T-helper 2 cell treated with Interferon-gamma antibody and Interleukin-4, amounts not matched to agents 100 ng/mL and 5 ng/mL, for 36 hours (primary cell): ENCODE data around the gene RGS7. TPM values are rescaled to one million over a fixed set of nuclear protein-coding genes. Genes with fewer than 3 reads are reported as not detected.
"Not testable (repeated sequence)": the region's sequence is repeated elsewhere in the genome, so short reads cannot be mapped to it uniquely, and the experiment has no call there.

Experiments used
- intact Hi-C: fragments of 100-400 bp; cut with micrococcal nuclease; formaldehyde crosslinking; loops from one replicate; pipeline ENCODE4 v1.15.1; 2023
- total RNA-seq: library from RNA; stranded (reverse); gene quantifications from 2 replicates; pipeline ENCODE4 v1.2.3, GENCODE V29; 2022

Gene RGS7
- total RNA-seq, 1 donor from 2014 or later = not detected

DNA sequence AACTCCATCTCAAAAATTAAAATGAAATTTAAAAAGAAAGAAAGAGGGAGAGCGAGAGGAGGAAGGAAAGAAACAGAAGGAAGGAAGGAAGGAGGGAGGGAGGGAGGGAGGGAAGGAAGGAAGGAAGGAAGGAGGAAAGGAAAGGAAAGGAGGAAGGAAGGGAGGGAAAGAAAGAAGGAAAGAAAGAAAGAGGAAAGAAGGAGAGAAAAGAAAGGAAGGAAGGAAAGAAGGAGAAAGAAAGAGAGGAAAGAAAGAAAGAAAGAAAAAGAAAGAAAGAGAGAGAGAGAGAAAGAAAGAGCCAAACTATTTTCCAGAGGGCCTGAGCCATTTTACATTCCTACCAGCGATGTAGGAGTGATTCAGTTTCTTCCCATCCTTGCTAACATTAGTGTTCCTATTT, 364.0 kb downstream of the RGS7 start:
- intact Hi-C loops = no loop called here

DNA sequence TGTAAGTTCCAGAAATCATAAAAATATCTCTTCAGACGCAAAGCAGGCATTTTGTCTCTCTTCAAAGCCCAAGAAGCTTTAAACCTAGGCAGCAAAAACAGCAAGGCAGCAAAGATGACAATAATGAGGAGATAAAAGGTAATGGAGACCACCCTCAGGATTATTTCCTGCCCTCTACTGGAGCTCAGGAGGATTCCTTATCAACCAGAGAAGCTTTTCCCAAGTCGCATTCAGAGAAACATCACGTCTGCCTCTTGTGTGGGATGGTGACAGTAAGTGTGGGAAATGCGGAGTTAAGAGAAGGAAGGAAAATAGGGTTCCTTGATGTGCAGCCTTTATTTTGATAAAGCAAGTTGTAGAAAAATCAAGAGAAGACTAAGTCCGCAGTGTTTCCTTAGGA, 365.8 kb downstream of the RGS7 start:
- intact Hi-C loops = no loop called here

DNA sequence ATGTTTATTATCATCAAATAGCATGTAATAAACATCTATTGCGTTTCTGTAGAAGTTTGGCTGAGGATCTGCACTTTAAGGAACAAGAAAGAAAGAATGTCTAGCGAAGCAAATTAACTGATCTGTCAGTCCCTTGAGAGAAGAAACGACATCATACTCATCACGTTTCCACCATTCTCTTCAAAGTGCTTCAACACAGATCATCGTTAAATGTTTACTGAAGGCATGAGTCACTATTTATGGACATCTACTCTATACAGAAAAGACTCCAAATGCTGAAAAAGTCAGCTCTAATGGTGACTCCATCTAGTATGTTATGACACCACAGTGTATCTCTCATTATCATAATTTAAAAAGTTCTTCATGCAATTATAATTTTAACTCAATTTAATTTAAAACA, 369.1 kb downstream of the RGS7 start:
- intact Hi-C loops = no loop called here

DNA sequence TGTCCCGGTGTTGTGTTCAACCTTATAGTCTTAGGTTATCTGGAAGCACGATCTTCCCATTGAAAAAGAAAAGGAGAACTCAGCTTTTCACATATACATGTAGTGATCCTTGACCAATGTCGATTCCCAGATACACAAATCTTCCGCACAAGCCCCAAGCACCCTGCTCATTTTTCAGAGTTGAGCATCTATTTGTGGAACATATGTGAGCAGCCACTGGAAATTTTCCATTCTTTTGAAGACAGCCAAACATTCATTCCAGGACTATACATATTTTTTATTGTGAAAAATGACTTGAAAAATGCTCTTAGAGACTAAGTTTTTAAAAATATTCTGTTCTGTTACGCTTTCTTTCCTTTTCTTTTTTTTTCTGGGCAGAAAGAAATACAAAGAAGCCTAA, 371.9 kb downstream of the RGS7 start:
- intact Hi-C loops = no loop called here

DNA sequence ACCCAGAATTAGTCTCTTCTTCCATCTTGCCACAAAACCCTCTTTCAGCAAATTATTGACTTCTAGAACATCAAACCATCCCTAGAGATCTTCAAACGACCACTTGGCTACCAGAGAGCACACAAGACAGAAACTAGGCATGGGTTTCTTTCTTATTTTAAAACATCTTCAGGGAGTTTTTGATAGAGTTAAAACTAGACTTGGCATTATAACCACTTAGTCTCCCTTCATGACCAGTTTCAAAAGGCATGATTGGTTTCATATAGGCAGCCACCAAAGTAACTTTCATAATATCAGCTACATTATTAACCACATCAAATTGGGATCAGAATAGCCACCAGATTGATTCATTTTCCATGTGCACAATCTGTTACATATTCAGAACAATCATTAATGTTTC, 376.7 kb downstream of the RGS7 start:
- intact Hi-C loops = no loop called here

DNA sequence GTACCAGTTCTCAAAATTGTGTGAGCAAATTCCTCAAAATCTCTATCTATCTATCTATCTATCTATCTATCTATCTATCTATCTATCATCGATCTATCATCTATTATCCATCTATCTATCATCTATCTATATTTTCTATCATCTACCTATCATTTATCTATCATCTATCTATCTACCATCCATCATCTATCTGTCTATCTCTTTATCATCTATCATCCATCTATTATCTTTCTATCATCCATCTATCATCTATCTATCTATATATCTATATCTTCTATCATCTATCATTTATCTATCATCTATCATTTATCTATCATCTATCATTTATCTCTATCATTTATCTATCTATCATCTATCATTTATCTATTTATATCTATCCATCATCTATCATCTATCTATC, 380.3 kb downstream of the RGS7 start:
- intact Hi-C loops = no loop called here

DNA sequence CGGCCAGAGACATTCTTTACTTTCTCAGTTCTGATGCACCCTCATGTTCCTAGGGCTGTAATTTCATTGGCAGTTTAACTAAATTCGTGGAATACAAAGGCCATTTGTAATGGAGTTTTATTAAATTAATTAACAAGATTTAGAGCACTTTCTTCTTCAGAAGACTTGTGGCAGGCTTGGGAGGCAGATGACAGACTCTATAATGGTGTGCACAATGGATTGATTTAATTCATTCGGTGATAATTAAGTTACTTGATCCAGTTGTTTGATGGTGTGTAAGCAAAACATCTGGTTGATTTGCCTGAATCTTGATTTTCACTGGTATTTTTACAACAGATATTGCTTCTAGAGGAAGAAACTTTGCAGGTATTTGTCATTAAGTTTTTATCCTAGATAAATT, 383.1 kb downstream of the RGS7 start:
- intact Hi-C loops = no loop called here

DNA sequence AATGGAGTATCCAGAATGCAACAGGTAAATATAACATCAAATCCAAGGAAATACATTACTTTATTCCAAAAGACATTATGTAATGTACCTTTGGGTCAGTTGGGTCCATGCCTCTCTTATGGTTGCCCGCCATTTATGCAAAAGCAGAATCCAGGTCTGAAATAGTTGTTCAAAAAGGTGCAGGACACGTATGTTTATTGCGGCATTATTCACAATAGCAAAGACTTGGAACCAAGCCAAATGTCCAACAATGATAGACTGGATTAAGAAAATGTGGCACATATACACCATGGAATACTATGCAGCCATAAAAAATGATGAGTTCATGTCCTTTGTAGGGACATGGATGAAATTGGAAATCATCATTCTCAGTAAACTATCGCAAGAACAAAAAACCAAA, 384.9 kb downstream of the RGS7 start:
- intact Hi-C loops = not testable (repeated sequence)

DNA sequence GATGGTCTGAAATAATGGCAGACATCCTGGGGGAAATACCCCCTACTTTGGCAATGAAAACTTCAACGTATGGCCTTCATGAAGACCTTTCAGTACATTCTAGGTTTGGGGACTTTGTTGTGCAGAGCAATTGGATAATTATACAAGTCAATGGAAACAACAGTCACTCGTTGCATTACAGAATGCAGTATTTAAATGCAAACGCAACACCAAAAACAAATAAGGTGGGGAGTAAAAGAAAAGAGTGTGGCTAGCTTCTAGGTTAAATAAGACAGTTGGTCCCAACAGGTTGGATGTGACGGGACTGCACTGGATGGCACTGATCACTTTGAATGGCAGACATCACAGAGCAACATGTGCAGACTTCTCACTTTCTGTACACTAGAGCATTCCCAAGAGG, 386.8 kb downstream of the RGS7 start:
- intact Hi-C loops = no loop called here

DNA sequence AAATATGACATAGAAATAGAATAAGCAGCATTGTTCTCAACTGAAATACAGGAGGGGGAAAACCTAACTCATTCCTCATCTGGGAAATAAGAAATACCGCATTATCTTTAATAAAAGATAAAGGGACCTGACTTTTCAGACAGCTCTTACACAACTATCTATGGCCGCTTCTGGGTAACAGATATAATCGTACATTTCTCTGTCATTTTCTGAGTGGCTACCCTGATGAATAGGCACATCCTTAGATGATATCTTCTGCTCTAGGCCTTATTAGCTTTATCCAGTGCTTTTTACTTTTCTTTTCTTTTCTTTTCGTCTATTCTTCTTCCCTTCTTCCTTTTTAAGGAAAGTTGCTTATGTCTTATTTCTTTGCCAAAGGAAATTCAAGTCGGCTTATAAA, 388.1 kb downstream of the RGS7 start:
- intact Hi-C loops = no loop called here

DNA sequence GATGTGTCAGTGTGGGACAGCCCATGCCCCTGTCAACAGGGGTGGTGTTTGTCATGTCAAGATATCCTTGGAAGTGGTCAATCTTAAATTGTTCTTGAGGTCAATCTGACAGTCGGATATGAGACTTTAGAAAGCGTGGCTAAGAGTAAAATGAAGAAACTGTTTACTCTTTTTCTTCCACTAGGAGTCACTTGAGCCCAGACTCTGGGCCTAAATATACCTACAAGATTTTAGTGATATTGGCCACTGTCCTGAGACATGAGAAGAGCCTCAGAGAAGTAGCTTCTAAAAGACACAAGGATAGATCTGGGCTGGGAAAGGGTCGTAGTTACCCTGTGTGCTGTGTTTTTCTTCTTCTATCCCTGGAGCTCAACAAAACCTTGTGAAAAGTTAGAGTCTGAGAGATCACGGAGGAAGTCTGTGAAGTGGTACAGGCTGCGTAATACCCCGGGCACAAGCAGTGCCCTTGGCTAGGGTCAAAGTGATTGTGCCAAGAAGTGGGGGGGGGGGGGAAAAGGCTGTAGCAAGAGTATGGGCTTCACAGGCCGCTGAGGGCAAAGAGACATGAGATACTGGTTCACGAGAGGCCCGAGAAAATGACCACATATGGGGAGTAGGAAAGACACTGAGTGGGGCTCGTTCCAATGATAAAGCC, 389.8 kb downstream of the RGS7 start:
- intact Hi-C loops = no loop called here

DNA sequence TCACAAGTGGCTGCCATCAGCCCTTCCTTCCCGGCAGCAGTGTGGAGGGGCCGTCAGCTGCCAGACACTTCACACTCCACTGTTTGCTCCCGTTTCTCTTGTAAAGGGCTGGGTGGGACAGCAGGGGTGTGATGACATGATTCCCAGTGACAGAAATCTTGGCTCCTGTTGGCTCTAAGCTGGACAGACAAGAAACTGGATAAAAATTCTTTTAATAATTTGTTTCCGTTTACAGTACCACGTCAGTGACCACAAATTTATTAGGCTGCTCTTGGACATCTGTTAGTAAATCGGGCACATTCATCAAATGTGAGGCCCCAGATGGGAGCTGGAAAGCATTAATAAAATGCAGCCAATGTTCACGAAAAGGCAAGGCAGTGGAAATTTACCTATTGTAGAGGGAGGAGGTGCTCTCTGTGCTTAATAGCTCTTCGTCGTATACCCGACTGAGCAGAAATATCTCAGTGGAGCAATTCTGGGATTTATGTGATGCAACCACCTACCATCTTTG, 391.4 kb downstream of the RGS7 start:
- intact Hi-C loops = no loop called here

DNA sequence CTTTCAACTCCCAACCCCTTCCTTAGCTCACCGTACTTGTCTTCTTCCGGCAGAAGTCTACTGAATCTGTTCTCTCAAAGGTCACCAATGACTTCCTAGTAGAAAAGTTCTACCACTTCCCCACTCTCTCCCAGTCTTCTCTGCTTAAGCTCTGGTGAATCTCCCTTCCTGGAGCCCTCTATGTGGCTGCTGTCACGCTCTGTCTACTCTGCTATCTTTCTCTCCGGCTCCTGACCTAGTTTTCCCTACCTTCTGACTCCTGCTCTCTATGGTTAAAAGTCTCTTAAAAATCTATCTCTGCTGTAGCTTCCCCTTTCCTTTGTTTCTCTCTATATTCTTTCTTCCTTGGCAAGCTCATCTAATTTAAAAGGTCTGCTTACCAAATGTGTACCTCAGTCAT, 394.9 kb downstream of the RGS7 start:
- intact Hi-C loops = no loop called here

DNA sequence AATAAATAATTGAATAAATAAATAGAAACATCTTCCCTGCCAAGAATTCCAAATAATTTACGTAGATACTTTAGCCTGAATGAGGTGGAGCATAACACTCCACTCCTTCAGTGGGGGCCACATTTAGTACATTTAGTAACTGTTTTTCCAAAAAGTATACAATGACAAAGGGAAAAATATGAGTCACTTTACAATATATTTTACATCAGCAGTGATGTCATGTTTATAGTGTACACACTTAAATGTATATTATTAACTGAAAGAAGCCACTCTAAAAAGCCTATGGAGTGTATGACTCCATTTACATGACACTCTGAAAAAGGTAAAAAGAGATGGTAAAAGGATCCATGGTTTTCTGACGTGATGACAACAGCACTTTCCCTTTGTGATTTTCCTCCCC, 400.6 kb downstream of the RGS7 start:
- intact Hi-C loops = no loop called here

DNA sequence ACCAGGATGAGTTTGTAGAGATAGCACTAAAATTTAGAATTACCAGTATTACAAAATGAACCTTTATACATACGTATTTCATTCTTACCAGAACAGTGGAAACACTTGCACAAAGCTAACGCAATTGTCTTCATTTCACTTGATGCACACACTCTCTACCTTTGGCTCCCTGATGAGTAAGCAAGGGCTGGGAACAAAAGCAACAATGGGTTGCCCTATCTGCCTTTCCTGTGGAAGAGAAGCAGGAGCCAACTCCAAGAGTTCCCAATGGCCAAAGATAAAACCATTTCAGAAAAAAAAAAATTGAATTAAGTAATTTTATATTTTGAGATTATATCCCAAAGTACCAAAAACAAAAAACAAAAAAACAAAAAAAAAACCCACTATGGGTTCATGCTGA, 401.0 kb downstream of the RGS7 start:
- intact Hi-C loops = no loop called here

DNA sequence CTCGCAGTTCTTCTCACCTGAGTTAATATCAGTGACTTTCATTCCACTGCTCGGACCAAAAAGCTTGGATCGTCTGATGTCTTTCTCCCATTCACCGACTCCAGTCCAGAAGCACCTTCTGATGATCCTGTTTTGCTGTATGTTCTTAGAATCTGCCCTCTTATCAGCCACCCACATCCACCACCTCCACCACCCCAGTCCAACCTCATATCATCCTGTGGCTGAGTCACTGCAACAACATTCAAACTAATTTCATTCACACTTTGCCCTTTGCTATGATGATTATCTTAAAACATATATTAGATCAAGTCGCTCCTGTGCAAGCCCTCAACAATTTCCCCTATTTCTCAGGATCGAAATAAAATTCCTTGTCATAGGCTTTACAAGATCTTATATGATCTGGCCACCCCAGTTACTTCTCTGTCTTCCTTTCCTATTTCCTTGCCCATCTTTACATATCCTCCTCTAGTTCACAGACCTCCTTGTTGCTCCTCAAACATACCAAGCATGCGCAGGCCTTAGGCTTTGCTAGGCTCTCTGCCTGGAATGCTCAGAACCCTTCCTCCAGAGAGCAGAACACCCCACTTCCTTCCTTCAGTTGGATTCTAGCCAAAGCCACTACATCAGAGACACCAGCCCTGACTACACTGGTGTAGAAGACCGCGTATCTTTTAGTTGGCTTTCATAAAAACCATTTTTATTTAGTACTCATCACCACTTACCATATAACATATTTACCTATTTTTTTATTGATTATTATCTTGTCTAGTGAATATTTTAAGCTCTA, 409.4 kb downstream of the RGS7 start:
- intact Hi-C loops = loop anchor here (2.0 kb wide), 1 partner anchor 215 kb away; no protein-coding TSS in a partner anchor

DNA sequence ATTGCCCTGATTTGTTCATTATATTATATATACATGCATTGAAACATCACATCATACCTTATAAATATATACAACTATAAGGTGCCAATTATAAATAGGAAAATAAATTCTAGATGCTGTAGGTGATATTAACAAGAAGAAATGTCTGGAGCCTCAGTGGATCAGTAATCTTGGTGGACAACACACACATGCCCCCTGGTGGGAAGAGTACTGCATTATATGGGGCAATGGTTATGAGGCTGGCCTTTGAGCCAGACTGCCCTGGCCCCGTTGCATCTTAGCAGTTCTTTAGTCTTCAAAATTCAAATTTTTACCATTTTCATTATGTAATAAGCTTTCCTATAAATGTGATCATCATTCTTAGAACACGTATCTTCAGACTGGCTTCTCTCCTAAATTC, 410.1 kb downstream of the RGS7 start:
- intact Hi-C loops = loop anchor here (2.0 kb wide), 1 partner anchor 214 kb away; no protein-coding TSS in a partner anchor

DNA sequence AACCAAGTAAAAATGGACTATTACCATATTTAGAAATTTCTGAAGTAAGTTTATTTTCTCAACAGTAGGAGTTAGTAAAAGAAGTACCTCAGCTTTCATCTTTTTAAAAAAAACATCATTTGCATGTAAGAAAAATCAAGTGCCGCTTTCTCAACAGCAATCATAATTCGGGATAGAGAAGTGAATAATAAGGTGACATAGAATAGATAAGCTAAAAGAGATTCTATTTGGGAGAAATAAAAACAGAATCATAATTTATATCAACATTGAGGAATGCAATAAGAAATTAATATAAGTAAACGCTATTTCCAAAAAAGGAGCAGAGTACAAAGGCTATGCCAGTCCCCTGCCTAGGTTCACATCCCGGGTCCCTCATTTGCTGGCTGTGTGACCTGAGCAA, 414.1 kb downstream of the RGS7 start:
- intact Hi-C loops = no loop called here

DNA sequence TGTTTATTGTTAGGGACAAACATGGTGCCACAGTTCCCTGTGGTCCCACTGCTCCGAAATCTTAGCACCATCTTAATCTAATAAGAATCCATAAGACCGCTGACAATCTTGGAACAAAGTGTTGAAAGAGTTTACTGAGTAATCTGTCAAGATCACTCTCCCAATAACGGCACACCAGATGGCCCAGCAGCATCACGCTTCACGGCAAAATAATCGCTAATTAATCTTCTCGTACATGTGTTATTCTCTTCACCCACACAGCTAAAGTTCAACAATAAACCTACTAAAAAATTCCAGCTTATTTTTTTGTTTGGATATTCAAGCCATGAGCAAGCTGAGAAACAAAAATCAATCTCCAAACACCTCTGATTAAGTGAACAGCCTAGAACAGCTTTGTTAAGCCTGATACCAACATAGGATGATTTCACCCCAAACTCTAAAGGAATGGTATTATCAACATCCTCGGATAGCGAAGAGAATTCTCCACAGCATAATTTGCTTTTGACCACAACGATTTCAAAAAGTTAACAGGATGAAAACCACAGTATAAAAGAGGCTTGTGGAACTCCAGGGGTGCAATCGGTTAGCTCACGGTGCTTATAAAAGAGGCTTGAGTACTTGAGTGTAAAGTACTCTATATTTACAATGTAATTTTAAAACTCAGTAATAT, 415.2 kb downstream of the RGS7 start:
- intact Hi-C loops = no loop called here

DNA sequence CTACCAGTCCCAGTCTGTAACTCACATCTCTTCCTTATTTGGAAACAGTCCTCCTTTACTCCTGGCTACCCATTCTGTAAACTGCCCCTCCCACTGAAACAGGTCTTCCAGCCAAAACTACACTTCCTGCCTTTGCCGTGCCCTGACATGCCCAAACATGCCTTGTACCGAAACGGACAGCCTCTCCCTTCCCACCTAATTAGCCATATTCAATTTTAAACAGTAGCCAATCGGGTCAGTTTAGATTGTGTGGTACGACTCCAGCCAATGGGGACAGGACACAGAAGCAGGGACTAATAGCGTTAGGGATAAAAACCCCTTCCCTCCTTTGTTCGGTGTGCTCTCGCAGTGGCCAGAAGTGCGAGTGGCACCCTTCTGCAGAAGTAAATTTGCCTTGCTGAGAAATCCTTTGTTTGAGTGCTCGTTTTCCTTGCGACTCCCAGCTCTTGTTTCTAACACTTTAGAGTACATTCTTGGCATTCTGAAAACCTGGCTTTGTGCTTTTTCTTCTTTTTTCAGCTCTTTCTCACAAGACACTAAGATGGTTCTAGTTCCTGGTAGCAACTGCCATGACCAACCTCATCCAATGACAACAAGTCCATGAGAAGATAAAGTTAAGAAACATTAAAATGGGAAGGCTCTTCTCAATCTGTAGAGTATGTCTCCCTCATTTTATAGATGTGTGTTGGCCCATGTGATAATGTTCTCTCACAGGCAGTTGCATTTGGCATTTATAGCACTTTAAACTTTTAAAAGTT, 419.9 kb downstream of the RGS7 start:
- intact Hi-C loops = no loop called here

DNA sequence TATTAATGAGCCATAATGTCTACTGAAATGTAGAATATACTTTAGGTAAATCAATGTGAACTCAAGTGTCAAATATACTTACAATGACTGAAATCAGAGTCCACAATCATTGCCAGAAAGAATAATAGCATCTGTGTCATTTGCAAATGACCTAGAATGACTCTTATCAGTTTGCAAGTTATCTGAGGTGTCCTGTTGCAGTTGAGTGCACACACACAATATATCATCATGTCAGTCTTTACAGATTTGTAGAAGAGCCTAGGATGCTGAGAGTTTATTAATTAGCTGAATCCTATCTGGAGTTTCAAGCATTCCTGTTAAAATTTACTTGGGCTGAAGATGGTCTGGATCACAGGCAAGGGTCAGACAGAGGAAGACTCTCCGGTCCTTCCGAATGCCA, 421.1 kb downstream of the RGS7 start:
- intact Hi-C loops = no loop called here

DNA sequence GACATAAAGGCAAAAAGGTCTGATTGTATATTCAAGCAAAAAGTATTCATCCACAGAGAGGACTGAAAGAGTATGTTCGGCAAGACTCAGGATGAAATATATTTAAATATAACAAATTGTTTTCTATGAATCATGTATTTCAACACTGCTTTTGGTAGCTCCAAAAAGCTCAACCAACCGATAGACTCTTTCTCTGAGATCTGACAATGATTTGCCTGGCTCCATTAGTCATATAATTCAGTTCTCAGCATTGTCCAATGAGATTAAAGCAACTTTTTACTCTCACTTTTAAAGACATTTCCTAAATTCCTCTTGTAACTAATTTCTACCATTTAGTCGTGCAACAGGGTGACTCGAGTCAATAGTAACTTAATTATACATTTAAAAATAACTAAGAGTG, 426.0 kb downstream of the RGS7 start:
- intact Hi-C loops = no loop called here
